ENCODE measurements around the gene FREM1.
A peak's percentile ranks its signal among the peaks of the same experiment; 100 is the strongest.

The FREM1 gene

DNA sequence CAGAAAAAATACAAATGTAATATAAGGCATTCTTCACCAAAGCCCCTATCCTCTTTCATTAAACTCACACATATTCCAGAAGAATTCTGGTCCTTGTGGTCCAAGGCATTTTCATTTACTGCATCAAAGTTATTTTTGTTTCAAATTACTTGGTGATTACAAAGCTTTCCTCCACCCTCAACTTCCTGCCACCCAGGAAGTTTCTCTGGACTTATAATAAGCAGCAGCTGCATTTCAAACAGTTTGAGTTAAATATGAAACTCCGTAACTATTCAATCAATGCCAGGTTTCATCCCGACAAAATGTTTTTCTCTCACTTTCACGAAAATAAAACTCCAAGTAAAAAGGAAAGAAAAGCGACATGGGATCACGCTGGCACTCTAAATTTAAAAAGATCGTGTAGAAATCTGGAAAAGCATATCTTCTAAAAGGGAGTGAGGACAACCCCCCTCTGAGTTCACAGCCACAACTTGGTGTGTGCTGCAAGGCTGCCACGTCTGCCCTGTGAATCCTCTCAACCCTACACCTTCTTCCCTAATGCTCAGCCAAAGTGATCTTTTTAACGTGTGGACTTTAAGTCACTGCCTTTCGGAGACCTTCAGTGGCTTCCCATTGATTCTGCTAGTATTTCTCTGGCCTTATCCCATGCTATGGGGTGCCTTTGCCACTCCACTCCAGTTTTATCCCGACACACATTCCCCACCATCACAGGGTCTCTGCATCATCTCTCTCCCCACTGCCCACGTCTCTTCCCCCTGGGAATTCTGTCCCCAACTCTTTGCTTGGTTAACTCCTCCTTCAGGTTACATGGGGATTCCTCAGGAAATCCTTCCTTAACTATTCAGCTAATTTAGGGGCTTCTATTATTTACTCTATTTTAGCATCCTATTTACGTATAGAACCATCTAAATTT is 96.6 kb downstream of the FREM1 start:
- DNase-seq, result no peak

DNA sequence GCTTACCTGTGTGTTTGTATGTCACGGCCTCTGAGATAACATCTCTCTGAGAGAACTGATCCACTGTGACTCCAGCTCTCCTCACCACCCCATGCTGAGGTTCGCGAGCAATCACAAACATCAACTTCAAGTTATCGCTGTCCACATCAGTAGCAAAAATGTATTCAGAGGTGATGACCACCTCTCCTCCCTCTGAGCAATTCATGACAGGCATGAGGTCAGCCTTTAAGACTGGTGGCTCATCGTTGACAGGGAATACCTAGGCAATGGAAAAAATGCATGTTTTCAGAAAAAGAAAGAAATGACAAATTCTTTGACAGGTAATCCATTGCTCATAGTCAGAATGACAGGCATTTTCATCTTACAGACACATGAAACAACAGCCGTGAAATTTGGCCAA is 97.4 kb downstream of the FREM1 start:
- no peak for DNase-seq

GRCh38 chr9:14811844-14812243 is 98.4 kb downstream of the FREM1 start:
- no peak for DNase-seq

GRCh38 chr9:14806941-14807520 is 103.2 kb downstream of the FREM1 start:
- DNase-seq, result no peak

GRCh38 chr9:14799030-14799429 is 111.2 kb downstream of the FREM1 start:
- DNase-seq, result no peak

GRCh38 chr9:14797435-14797834 is 112.8 kb downstream of the FREM1 start:
- DNase-seq, result no peak

DNA sequence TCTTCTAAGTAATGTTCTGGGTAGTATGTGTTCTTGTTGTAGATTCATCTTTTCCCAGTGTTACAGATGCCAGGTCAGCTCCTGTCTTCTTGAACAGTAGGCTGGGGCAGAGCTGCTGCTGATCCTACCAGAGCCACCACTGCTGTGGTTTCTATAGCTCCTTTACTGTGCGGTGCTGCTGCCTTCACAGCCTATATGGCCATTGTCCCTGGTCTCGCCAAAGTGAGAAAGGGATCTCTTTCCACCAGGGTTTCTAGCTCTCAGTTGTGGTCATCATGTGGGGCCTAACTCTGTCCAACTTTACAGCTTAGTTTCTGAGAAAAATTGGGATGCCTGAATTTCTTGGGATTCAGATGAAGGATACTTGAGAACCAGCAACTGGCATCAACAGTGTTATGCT is 116.8 kb downstream of the FREM1 start:
- DNase-seq, result no peak

DNA sequence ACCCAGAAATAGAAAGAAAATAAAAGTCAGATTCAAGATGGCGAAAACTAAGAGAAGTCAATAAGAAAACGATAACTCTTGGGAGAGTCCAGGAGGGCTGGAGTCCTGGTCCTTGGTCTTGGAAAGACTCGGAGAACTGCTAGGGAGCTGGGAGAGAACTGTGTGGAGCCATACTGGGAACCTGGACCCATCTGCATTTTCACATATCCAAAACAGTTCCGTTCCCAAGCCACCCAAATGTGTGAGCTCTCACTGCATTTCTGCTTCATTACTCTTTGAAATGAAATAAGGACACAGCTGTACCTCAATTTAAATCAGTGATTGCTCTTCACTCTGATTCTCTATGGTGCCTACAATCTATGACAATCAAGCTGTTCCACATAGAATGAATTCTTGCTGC is 119.6 kb downstream of the FREM1 start:
- no peak for DNase-seq

GRCh38 chr9:14788846-14789245 is 121.4 kb downstream of the FREM1 start:
- DNase-seq, result no peak

DNA sequence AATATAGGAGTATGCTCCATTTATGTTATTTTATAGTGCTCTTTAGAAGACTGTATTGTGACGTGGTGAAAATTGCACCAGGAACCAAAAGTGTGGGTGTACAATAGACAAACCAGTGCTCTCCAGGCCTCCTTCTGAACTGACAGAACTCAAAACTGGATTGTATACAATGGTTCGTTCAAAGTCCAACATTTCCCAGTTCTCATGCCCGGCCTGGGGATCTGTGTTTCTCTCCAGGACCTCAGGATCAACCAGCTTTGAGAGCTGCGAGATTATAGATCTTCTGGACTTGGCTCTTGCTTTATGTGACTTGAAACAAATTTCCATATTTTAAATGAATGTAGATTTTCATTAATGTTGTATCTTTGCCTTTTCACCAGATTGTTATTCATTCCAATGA is 126.9 kb downstream of the FREM1 start:
- no peak for DNase-seq

GRCh38 chr9:14782286-14783051 is 127.8 kb downstream of the FREM1 start:
- DNase-seq, result no peak

GRCh38 chr9:14780693-14781092 is 129.5 kb downstream of the FREM1 start:
- DNase-seq, result no peak

GRCh38 chr9:14780251-14780650 is 130.0 kb downstream of the FREM1 start:
- peak; percentile 32 for DNase-seq

DNA sequence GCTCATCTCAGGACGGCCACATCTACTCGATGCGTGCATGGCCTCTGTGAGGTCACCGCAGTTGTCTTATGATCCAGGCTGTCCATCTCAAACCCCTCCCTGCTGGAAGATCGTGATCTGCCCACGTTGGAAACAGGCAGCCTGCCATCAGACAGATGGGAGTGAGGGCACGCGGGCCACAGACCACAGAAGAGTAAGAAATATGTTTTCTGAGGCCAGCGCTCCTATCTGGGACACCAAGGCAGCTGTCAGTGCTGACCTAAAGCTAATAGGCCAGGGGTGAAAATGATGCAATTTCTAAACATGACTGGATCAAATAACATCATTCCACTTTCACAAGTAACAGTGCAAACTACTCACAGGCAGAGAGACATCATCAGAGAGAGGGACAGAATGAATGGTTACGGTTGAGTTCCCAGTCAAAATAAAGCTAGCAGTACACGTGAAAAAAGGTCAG is 130.6 kb downstream of the FREM1 start:
- peak; percentile 25 for DNase-seq

DNA sequence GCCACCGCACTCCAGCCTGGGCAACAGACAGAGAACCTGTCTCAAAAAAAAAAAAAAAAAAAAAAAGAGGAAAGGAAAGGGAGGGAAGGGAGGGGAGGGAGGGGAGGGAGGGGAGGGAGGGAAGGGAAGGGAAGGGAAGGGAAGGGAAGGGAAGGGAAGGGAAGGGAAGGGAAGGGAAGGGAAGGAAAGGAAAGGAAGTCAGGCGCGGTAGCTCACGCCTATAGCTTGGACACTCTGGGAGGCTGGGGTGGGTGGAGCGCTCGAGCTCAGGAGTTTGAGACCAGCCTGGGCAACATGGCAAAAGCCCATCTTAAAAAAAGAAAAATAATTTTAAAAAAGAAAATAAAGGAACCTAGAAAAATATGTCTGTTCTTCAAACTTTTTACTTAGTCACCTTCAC is 131.7 kb downstream of the FREM1 start:
- DNase-seq, result no peak

GRCh38 chr9:14775917-14776316 is 134.3 kb downstream of the FREM1 start:
- no peak for DNase-seq

GRCh38 chr9:14770592-14770991 is 139.6 kb downstream of the FREM1 start:
- no peak for DNase-seq

- no peak for DNase-seq
Observed at GRCh38 chr9:14769230-14769571, 141.0 kb downstream of the FREM1 start.

GRCh38 chr9:14768405-14769229 is 141.6 kb downstream of the FREM1 start:
- no peak for DNase-seq

- no peak for DNase-seq
Observed at GRCh38 chr9:14766299-14766698, 143.9 kb downstream of the FREM1 start.

DNA sequence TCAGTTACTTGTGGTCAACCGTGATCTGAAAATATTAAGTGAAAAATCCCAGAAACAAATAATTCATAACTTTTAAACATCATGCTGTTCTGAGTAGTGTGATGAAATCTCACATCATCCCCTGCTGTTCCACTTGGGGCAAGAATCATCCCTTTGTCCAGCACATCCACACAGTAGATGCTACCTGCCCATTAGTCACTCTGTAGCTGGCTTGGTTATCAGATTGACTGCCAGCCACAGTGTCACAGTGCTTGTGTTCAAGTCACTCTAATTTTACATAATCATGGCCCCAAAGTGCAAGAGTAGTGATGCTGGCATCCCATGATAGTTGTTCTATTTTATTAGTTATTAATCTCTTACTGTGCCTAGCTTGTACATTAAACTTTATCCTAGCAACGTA is 148.6 kb downstream of the FREM1 start:
- no peak for DNase-seq

DNA sequence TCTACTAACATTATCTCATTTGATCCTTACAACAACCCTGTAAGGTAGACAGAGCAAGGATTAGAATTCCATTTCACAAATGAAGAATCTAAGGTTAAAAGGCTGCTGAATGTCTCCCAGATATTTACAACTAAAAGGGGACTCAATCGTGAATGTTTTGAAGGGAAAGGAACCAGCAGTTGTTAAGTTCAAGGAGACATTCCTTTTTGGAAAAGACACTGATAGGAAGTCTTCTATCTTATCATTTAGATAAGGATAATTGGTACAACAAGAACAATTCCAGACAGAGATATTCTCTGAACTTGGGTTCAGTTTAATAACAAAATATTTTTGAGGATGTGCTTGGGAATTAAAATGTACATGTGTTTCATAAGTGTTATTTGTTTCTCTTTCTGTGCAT is 150.2 kb downstream of the FREM1 start:
- DNase-seq, result no peak

DNA sequence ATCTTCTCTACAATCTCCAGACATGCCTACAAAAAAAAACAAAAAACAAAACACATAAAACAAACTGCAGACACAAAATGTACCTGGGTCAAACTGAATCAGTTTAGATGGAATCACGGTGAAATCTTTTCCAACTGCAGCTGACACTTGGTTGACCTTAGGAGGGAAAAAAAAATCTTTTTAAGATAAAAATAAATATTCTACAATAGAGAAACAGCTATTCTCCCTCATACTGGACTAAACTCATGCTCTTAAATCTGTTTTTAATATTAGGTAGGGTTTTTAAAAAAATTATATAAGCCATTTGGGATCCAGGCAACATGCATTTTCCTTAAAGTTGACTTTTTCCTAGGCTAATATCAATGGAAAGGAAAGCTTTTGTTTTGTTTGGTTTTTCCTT is 153.9 kb downstream of the FREM1 start:
- DNase-seq, result no peak

All from NCI-H524 treated with DMSO at 0.1 percent for 48 hours (cell line).